ENCODE data around the gene TMEM40.

TMEM40 gene

GRCh38 chr3:12775226-12775625 lies 16.2 kb upstream of the TMEM40 start:
- DNase-seq, result no peak

GRCh38 chr3:12774619-12775018 lies 15.6 kb upstream of the TMEM40 start:
- no peak for DNase-seq

- no peak for DNase-seq
These were observed 14.6 kb upstream of the TMEM40 start for GRCh38 chr3:12773710-12774086.

- no peak for DNase-seq
These were observed 14.1 kb upstream of the TMEM40 start for GRCh38 chr3:12773030-12773709.

GRCh38 chr3:12772462-12772861 lies 13.4 kb upstream of the TMEM40 start:
- no peak for DNase-seq

- DNase-seq, result no peak
These were observed 12.2 kb upstream of the TMEM40 start for GRCh38 chr3:12771236-12771635.

- no peak for DNase-seq
These were observed 10.7 kb upstream of the TMEM40 start for GRCh38 chr3:12769761-12770160.

- DNase-seq, result no peak
These were observed 9.8 kb upstream of the TMEM40 start for GRCh38 chr3:12768579-12769527.

GRCh38 chr3:12766541-12766940 lies 7.5 kb upstream of the TMEM40 start:
- DNase-seq, result no peak

- no peak for DNase-seq
These were observed 5.2 kb upstream of the TMEM40 start for GRCh38 chr3:12764171-12764776.

- DNase-seq, result no peak
These were observed 870 bp upstream of the TMEM40 start for GRCh38 chr3:12759693-12760565.

- DNase-seq, result no peak
These were observed 856 bp downstream of the TMEM40 start for GRCh38 chr3:12758025-12758781.

GRCh38 chr3:12756635-12757034 lies 2.4 kb downstream of the TMEM40 start:
- no peak for DNase-seq

GRCh38 chr3:12756175-12756574 lies 2.9 kb downstream of the TMEM40 start:
- DNase-seq, result no peak

- no peak for DNase-seq
These were observed 3.3 kb downstream of the TMEM40 start for GRCh38 chr3:12755754-12756153.

GRCh38 chr3:12754313-12754712 lies 4.7 kb downstream of the TMEM40 start:
- DNase-seq, result no peak

GRCh38 chr3:12753275-12754028 lies 5.6 kb downstream of the TMEM40 start:
- no peak for DNase-seq

GRCh38 chr3:12752809-12753208 lies 6.2 kb downstream of the TMEM40 start:
- no peak for DNase-seq

- no peak for DNase-seq
These were observed 7.0 kb downstream of the TMEM40 start for GRCh38 chr3:12752102-12752501.

GRCh38 chr3:12751571-12751970 lies 7.5 kb downstream of the TMEM40 start:
- DNase-seq, result no peak

- DNase-seq, result no peak
These were observed 8.4 kb downstream of the TMEM40 start for GRCh38 chr3:12750658-12751071.
